NCI-H1930 (cell line): Measurements from ENCODE around the gene TTLL9.
"Not testable (repeated sequence)": the region's sequence is repeated elsewhere in the genome, so short reads cannot be mapped to it uniquely, and the experiment has no call there.

Experiments
- DNase-seq, 2 experiments: peaks; one replicate each; lab custom pipeline; 2025; lab: John Stamatoyannopoulos, UW

TTLL9 gene

GRCh38 chr20:31869942-31870725 lies at the start of gene TTLL9, which contains the start of gene DUSP15:
TSS of gene TTLL9 (plus strand) at chr20:31870634. CDS start at chr20:31871127, 493 bp downstream.
TSS of gene DUSP15 (minus strand) at chr20:31870527. CDS start at chr20:31870337, 190 bp downstream.
- peak in 1 of 2 experiments; percentile 37 for DNase-seq

GRCh38 chr20:31821427-31821826 lies 49.0 kb upstream of the TTLL9 start:
- no peak for DNase-seq

- DNase-seq = peak; percentile 34 to 64
Observed at GRCh38 chr20:31822421-31823330, 47.8 kb upstream of the TTLL9 start.

GRCh38 chr20:31823360-31824124 lies 46.9 kb upstream of the TTLL9 start:
- no peak for DNase-seq

- no peak for DNase-seq
Observed at GRCh38 chr20:31824125-31824485, 46.3 kb upstream of the TTLL9 start.

GRCh38 chr20:31824554-31825313 lies 45.7 kb upstream of the TTLL9 start:
- no peak for DNase-seq

GRCh38 chr20:31826074-31826473 lies 44.4 kb upstream of the TTLL9 start:
- DNase-seq = no peak

- no peak for DNase-seq
Observed at GRCh38 chr20:31827059-31827458, 43.4 kb upstream of the TTLL9 start.

- DNase-seq = not testable (repeated sequence)
Observed at GRCh38 chr20:31828016-31828415, 42.4 kb upstream of the TTLL9 start.

- DNase-seq = no peak
Observed at GRCh38 chr20:31829731-31830130, 40.7 kb upstream of the TTLL9 start.

- DNase-seq = no peak
Observed at GRCh38 chr20:31830406-31830981, 39.9 kb upstream of the TTLL9 start.

GRCh38 chr20:31831211-31831610 lies 39.2 kb upstream of the TTLL9 start:
- no peak for DNase-seq

GRCh38 chr20:31831771-31832306 lies 38.6 kb upstream of the TTLL9 start:
- DNase-seq = no peak

- DNase-seq = peak; percentile 28 to 64
Observed at GRCh38 chr20:31833130-31833930, 37.1 kb upstream of the TTLL9 start.

- DNase-seq = no peak
Observed at GRCh38 chr20:31833931-31834521, 36.4 kb upstream of the TTLL9 start.

- no peak for DNase-seq
Observed at GRCh38 chr20:31835554-31835953, 34.9 kb upstream of the TTLL9 start.

- DNase-seq = no peak
Observed at GRCh38 chr20:31835977-31836852, 34.2 kb upstream of the TTLL9 start.

- DNase-seq = no peak
Observed at GRCh38 chr20:31836853-31837608, 33.4 kb upstream of the TTLL9 start.
